Body of pancreas (tissue), 4 donors: ENCODE measurements around the gene IL22RA2.

Source experiments
- POLR2A ChIP-seq, 3 donors: fragments of 450-650 bp; IDR thresholded peaks; one replicate each; pipeline ENCODE4 v1.6.1; 2016; ENCODE audit warnings: antibody characterized with exemption in 3 of 3, mild to moderate bottlenecking in 2 of 3
- TF ChIP-seq, protein P1 (sequence below), 7 experiments: fragments of 450-650 bp in 4 of 7; fragments of 200-600 bp in 3 of 7; sonication (generic) in 3 of 7; IDR thresholded peaks; one replicate each; pipeline ENCODE4 v1.5.1; 2016 to 2019; ENCODE audit warnings: antibody characterized with exemption in 7 of 7

DNA sequence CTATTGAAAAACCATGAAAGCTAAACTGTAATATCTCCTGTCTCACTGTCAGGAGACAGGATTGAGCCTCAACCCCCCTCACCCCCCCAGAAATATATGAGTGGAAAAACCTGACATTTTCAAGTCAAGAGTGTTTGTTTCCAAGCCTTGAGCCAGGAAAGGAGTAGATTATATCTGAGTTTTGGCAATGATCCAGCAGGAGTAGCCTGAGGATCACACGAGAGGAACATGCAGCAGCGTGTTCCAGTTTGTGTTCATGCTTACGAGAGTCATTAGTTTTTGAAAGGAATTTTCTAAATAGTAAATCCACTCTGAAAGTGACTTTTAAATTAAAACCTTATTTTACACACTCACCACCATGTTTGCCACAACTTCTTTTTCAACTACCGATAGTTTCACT lies 15.8 kb downstream of the IL22RA2 start:
- TF ChIP-seq, protein P1, sequence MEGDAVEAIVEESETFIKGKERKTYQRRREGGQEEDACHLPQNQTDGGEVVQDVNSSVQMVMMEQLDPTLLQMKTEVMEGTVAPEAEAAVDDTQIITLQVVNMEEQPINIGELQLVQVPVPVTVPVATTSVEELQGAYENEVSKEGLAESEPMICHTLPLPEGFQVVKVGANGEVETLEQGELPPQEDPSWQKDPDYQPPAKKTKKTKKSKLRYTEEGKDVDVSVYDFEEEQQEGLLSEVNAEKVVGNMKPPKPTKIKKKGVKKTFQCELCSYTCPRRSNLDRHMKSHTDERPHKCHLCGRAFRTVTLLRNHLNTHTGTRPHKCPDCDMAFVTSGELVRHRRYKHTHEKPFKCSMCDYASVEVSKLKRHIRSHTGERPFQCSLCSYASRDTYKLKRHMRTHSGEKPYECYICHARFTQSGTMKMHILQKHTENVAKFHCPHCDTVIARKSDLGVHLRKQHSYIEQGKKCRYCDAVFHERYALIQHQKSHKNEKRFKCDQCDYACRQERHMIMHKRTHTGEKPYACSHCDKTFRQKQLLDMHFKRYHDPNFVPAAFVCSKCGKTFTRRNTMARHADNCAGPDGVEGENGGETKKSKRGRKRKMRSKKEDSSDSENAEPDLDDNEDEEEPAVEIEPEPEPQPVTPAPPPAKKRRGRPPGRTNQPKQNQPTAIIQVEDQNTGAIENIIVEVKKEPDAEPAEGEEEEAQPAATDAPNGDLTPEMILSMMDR (IDR thresholded peaks at IDR 0.05): no peak
- TF ChIP-seq POLR2A (IDR thresholded peaks at IDR 0.05): no peak
